GM21526 (cell line): ENCODE measurements around the gene XYLT2.

Experiments
- ATAC-seq: cut with Tn5 transposase; IDR thresholded peaks from one replicate; pipeline ENCODE4 v1.9.1; 2021; ENCODE audit warnings: moderate library complexity; ENCODE audit not compliant: unreplicated experiment, low FRiP score

The XYLT2 gene

DNA sequence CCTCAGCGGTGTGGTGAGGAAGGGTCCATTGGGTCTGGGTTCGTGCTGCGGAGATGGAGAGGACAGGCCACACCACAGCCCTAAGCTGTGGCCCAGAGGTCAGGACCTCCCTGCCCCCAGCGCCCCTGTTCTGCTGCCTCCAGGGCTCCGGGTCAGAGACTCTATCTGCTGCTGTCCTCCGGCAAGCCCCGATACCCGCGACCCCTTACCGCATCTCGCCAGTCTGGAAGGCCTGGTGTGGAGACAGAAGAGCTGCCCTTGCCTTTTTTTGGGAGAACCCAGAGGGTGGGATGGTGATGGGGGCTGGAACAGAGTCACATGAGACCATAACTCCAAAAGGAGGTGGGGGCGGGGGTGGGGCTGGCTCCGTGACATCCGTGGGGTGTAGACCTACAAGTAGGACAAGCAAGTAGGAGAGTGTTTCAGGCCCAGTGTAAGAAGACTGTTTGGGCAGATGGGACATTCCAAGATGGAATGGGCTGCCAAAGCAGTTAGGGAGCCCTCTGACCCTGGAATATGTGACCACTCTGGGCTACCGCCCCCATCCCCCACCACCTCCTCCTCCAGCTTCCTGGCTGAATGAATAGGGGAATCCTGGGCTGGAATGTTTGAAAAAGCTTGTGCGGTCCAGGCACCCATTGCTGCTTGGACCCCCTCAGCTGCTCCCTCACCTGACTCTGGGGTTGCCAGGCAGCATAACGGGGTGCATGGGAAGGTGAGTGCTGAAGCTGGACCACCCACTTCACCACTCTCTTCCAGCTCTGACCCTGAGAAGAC is 1.4 kb downstream of the XYLT2 start:
- ATAC-seq, result no peak

DNA sequence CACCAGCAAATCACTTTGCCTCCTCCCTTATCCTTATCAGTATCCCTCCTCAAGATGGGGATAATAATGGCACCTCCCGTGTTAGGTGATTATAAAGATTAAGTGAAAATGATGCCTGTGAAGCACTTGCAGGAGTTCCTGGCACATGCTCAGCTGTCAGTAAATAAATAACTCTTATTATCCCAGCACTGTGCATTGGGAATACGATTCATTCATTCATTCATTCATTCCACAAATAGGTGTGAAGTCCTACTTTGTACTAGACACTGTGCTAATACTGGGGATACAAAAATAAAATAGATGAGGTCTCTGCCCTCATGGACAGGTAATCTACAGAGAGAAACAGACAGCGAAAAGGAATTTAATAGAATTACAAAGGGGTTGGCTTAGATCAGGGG is 2.0 kb downstream of the XYLT2 start:
- no peak for ATAC-seq

GRCh38 chr17:50348522-50349242 is 2.8 kb downstream of the XYLT2 start:
- no peak for ATAC-seq

DNA sequence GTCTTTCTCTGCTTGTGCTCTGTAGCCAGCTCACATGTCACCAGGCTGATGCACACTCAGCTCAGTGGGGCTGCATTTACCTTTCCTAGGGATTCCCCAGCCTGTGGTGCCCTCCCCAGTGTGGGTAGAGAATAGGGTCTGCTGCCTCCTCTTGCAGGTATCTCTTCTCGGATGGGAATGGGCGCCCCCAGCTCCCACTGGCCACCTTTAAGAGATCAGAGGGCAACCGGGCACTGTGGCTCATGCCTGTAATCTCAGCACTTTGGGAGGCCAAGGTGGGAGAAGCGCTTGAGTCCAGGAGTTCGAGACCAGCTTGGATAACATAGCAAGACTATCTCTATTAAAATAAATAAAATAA is 3.3 kb downstream of the XYLT2 start:
- no peak for ATAC-seq

DNA sequence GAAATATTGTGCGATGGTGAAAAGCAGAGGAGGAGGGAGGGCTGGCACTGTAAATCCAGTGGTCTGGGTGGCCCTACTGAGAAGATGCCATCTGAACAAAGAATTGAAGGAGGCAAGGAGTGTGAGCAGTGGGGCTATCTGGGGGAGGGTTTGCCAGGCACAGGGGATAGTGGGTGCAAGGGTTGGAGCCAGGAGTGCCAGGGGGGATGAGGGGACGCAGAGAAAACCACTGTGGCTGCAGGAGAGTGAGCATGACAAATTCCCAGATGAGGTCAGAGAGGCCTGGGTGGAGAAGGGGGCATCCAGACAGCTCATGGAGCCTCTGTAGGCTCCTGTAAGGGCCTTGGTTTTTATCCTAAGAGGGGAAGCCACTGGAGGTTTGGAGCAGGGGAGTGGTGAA is 4.8 kb downstream of the XYLT2 start:
- ATAC-seq, result no peak

DNA sequence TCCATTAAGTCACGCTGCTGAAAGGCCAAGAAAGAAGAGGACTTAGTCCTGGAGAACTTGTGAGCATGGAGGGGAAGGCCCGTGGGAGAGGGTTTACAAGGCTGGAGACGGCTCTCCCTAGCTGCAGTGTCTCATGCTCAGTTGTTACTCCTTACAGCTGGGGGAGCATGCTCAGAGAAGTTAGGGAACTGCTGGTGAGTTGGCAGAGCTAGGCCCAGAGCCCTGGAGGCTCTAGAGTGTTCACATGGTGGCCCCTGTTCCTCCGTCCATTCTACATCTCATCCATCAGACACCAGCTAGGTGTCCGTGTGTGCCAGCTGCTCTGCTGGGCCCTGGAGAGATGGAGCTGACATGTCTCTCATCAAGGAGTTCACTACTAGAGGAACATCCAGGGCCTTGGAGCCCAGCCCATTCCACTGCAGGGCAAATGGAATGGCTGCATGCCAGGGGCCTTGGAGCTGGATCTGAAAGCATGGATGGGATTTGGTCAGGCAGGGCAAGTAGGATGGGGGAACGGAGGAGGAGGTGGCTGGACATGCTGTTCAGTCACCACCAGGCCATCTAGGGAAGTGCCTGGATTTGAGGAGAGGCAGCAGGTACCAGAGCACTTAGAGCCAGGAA is 6.3 kb downstream of the XYLT2 start:
- no peak for ATAC-seq

- no peak for ATAC-seq
Observed at GRCh38 chr17:50352693-50353599, 7.0 kb downstream of the XYLT2 start.

- ATAC-seq, result no peak
Observed at GRCh38 chr17:50353600-50354195, 7.8 kb downstream of the XYLT2 start.

DNA sequence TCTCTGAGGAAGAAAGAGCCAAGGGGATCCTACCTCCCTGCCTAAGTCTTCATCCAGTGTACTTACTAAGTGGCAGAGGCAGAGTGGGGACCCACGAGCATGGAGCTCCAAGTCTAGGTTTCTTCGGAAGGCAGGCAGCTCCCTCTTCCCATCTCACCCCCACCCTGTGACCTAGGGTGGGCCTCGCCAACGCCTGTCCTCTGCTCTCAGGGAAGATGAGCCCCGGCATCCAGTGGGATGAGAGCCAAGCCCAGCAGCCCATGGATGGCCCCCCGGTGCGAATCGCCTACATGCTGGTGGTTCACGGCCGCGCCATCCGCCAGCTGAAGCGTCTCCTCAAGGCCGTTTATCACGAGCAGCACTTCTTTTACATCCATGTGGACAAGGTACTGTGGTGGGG is 8.3 kb downstream of the XYLT2 start:
- no peak for ATAC-seq

GRCh38 chr17:50354776-50355175 is 8.8 kb downstream of the XYLT2 start:
- ATAC-seq, result no peak

- no peak for ATAC-seq
Observed at GRCh38 chr17:50355336-50355700, 9.4 kb downstream of the XYLT2 start.

- ATAC-seq, result no peak
Observed at GRCh38 chr17:50355701-50356341, 9.9 kb downstream of the XYLT2 start.

GRCh38 chr17:50356418-50356817 is 10.5 kb downstream of the XYLT2 start:
- no peak for ATAC-seq

DNA sequence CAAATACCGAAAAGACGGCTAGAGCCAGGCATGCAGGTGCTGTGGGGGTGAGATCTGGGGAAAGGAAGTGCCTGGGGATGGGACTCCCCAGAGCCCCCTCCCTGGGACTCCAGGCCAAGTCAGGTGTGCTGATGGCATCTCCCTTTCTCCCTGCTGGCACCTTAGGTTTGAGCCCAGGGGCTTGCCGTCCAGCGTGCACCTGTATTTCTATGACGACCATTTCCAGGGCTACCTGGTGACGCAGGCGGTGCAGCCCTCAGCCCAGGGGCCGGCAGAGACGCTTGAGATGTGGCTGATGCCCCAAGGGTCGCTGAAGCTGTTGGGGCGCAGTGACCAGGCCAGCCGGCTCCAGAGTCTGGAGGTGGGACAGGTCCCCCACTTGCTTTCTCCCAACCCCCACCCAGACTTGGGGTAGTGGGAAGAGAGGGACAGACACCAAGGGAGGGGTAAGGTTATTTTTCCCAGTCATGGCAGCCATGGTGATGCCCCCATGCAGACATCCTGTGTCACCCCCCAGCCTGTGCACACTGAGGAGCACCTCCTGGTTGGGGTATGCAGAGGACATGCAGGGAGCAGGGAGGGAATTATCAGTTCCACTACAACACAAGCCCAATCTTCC is 11.1 kb downstream of the XYLT2 start:
- no peak for ATAC-seq

DNA sequence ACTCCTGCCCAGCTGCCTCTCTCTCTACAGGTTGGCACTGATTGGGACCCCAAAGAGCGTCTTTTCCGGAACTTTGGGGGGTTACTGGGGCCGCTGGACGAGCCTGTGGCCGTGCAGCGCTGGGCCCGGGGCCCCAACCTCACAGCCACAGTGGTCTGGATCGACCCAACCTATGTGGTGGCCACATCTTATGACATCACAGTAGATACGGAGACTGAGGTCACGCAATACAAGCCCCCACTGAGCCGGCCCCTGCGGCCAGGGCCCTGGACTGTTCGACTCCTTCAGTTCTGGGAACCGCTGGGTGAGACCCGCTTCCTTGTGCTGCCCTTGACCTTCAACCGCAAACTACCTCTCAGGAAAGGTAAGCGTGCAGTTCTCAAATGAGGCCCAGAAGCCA is 12.3 kb downstream of the XYLT2 start:
- ATAC-seq, result no peak

DNA sequence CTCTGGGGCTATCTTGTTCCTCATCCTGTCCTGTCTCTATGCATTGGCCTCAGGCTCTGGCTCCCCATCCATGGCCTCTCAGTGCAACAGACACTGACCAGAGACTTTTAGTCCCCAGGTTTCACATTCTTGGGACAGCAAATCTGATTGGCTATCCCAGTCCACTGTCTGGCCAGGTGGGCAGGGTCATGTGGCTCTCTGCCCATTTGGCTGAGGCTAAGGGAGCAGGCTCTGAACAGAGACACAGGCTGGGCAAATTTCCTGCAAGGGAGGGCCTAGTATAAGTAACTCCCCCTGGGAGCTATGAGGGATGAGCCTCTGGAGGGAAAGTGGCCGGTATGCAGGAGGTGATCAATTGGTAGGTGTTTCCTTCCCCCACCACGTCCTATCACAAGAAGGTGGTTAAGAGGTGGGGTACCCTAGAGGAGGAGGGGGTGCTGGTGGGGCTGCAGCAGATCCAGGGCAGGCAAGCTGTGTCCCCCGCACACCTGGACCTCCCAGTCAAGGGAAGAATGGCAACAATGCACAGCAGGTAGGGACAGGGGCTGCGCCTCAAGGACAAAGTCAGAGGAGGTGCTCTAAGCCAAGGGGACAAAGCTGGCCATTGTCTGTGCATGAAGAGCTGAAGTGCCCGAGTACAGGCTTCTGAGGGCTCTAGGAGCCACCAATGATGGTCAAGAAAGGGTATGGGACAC is 13.2 kb downstream of the XYLT2 start:
- ATAC-seq, result no peak

GRCh38 chr17:50359998-50360461 is 14.1 kb downstream of the XYLT2 start:
- ATAC-seq, result no peak

DNA sequence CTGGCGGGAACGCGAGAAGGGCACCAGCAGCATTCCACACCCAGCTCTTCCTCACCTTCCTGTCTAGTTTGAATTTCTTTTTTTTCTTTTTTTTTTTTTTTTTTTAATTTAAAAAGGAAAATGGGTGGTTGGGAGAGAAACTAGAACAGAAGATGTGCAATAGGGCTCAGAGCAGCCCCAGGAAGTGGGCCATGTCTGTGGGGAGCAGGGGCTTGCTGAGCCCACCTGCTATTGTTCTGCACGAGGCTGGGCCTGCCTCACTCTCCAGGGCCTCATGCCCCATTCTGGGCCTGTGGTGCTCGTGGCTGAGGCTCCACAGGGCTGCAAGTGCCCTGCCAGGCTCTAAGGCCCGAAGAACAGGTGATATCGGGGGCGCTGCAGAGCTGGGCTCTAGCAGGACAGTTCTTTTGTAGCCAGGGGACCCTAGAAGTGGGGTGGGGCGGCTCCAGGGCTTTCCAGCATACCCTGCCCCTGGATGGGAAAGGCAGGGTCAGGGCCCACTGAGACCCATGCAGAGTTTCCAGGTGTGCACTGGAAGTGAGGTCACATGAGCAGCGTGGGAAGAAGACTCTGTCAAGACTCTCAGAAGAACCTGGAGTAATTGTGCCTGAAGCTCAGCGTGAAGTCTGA is 14.7 kb downstream of the XYLT2 start:
- ATAC-seq, result no peak
